Activated gamma-delta T cell treated with Interleukin-2 at 50 U/mL for 16 hours (primary cell): Measurements from ENCODE around the gene TIMM44.
"Not testable (repeated sequence)": the region's sequence is repeated elsewhere in the genome, so short reads cannot be mapped to it uniquely, and the experiment has no call there.

Experiments used
- DNase-seq: peaks from one replicate; pipeline ENCODE4 v3.0.0-alpha.2; 2020

Gene TIMM44

DNA sequence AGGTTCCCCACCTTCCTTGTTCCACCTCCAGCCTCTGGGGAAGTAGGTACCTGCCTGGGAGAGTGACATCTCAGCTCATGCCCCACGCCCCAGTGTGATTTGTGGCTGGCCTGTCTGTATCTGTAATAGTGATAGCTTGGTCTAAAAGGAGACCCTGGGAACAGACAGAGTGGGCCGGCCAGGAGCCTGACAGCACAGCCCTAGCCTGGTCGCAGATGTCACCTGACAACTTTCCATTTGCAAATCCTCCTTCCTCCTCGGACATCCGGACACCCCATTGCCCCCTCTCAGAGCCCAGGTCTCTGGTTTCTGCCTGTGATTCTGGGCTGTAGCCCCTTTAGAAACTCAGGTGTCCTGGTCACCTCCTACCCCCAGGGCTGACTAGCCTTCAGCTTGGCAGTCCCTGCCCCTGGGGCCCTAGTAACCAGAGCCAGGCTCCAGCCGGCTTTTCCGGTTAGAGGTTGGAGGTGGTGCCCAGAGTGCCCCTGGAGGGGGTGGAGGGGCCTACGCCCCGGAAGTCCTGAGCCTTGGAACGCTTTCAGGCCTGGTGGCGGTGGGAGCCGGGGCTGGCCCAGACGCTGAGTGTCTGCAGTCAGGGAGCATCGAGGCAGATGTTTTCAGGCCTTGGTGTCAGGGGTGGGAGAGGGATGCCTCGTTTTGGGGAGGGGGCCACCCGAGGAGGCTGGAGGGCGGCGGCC lies 48.7 kb downstream of the TIMM44 start:
- DNase-seq, result no peak

DNA sequence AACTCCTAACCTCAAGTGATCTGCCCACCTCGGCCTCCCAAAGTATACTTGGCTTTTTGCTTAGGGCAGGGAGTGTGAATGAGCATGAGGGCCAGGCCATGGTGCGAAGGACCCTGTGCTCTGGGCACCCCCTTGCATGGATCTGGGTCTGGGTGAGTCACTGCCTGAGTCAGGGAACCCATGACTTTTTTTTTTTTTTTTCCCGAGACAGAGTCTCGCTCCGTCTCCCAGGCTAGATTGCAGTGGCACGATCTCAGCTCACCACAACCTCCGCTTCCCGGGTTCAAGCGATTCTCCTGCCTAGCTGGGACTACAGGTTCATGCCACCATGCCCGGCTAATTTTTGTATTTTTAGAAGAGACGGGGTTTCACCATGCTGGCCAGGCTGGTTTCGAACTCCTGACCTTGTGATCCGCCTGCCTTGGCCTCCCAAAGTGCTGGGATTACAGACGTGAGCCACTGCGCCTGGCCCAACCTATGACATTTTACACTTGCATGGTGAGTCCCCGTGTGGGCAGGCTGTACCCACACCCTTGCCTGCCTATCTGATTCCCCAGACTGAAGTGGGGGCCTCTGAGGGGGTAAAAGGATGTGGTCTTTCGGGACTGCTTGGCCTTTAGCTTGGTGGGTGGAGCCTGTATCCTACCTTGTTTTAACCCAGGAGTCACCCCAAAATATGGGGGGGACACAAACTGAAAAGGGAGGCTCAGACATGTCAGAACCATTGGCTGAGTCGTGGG lies 49.9 kb downstream of the TIMM44 start:
- not testable (repeated sequence) for DNase-seq

DNA sequence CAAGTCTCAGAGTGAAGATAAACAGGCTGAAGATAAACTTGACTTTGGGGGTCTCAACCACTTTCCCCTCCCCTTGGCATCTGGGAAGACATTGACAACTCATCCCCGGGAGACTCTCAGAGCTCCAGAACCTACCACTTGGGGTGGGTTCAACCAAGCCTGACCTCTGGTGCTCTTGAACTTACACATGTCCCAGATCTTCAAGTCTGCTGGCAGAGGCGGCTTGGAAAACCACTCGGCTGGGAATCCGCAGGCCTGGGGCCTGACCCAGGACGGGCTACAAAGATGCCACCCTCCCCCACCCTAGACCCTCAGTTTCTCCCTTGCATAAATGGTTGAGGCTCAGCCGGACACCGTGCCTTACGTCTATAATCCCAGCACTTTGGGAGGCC lies 54.6 kb downstream of the TIMM44 start:
- DNase-seq, result no peak

DNA sequence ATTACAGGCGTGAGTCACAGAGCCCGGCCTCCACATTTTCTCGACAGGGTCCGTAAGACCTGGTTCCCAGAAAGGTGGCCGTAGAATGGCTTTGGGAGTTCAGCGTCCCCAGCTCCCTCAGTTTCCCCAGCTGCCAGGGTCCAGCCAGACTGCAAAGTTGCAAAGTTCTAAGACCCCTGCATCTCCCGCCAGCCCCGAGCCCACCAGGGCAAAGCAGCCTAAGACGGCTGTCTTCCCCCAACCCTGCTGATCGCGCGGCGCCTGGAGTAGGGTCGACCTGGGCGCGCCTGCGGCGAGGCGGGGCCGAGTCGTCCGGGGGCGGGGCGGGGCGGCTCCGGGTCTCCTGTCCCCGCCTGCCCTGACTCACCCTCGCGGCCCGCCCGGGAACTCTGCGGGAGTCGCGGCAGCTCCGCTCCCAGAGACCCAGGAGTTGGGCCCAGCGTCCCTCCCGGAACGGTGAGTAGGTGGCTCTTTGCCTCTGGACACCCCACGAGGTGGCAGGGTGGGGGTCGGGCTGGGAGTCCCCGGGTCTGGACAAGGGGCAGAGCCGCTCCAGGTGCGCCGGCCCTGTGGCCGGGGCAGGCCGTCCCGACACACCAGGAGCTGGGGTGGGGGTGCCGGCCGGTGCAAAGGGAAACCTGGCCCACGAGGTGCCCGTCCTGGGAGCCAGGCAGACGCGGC lies 55.2 kb downstream of the TIMM44 start, which contains the start of gene LRRC8E:
LRRC8E (plus strand) TSS at position 366 of the 681 bp plus-strand sequence. CDS start 7,094 bp downstream, outside the sequence.
- DNase-seq, result no peak

DNA sequence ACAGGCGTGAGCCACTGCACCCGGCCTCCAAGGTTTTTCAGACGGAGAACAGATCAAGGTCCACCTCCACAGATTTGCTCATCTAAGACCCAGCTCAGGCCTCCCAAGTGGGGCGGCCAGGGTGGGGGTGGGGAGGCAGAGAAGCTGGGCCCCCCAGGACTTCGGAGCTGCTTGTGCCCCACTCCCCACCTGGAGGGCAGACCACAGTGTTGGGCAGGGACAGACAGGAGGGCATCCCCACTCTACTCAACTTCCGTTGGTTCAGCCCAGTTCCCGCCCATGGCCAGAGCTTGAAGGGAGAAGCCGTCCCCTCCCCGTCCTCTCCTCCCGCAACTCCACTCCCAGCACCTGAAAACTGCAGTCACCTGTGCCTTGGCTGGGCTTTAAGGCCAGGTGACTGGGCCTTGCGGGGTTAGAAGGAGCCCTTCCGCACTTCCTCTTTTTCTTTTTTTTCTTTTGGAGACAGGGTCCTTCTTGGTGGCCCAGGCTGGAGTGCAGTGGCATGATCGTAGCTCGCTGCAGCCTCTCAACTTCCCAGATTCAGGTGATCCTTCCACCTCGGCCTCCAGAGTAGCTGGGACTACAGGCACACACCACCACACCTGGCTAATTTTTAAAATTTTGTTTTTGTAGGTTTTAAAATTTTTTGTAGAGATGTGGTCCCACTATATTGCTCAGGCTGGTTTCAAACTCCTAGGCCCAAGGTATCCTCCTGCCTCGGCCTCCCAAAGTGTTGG lies 55.9 kb downstream of the TIMM44 start:
- no peak for DNase-seq

DNA sequence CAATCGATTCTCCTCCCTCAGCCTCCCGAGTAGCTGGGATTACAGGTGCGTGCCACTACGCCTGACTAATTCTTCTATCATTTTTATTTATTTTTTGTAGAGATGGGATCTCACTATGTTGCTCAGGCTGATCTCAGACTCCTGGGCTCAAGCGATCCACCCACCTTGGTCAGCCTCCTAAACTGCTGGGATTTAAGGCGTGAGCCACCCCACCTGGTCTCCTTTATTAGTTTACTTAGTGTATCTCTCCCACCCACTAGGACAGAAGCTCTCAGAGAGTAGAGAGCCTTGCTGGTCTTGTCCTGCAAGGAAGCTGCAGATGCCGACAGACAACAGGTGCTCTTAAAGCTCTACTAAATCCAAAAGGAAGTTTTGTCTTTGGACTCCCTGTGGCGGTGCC lies 57.6 kb downstream of the TIMM44 start:
- no peak for DNase-seq

DNA sequence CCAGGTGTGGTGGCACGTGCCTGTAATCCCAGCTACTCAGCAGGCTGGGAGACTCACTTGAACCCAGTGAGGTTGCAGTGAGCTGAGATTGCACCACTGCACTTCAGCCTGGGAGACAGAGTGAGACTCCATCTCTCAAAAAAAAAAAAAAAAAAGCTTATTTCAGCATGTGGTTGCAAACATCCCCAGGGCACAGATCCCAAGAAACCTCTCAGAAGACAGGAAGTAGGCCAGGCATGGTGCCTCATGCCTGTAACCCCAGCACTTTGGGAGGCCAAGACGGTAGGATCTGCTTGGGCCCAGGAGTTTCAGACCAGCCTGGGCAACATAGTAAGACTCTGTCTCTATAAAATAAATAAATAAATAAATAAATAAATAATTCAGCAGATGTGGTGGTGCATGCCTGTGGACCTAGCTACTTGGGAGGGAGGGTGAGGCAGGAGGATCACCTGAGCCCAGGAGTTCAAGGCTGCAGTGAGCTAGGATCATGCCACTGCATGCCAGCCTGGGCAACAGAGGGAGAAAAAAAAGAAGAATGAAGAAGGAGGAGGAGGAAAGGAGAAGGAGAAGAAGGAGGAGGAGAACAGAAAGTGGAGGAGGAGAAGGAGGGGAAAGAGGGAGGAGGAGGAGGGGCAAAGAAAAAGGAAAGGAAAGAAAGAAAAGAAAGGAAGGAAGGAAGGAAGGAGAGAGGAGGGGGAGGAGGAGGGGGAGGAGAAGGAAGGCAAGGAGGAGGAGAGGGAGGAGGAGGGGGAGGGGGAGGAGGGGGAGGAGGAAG lies 59.5 kb downstream of the TIMM44 start:
- DNase-seq, result no peak

DNA sequence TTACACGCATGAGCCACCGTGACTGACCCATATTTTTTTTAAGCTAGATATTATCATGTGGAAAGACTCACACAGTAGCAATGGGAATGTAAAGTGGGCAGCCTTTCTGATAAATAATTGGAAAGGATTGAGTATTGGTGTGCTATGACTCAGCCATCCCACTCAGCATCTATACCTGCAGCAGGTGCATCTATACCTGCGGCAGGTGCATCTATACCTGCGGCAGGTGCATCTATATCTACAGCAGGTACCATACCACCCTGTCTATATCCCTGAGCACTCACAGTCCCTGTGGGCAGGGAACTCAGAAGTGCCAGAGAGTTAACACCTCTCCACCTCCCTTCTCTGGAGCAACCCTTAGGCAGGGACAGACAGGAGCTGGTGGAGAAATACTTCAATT lies 60.4 kb downstream of the TIMM44 start:
- no peak for DNase-seq

DNA sequence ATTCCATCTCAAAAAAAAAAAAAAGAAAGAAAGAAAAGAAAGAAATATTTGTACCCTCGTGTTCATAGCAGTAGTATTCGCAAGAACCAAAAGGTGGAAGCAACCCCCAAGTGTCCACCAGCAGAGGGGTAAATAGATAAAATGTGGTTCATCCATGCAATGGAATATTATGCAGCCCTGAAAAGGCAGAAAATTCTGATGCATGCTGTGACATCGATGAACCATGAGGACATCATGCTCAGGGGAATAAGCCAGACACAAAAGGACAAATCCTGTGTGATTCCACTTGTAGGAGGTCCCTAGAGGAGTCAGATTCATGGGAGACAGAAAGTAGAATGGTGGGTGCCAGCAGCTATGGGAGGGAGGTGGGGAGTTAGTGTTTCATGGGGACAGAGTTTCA lies 61.6 kb downstream of the TIMM44 start:
- no peak for DNase-seq

DNA sequence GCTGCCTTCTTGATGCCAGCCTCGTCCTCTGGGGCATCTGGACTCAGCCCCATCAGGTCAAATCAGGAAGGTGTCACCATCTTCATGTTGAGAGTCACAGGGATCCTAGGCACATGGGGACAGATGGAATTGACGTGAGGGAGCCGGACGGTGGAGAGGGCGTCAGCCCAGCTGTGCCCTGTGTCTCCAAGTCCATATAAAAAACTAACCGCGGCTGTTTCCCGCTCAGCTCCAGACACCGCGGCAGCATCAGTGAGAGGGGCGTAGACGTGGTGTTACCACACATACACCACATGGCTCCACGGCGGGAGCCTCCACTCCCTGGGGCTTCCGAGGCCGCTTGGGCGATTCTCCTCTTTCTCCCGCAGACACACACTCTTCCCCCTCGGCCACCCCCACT lies 63.6 kb downstream of the TIMM44 start:
- DNase-seq, result no peak

DNA sequence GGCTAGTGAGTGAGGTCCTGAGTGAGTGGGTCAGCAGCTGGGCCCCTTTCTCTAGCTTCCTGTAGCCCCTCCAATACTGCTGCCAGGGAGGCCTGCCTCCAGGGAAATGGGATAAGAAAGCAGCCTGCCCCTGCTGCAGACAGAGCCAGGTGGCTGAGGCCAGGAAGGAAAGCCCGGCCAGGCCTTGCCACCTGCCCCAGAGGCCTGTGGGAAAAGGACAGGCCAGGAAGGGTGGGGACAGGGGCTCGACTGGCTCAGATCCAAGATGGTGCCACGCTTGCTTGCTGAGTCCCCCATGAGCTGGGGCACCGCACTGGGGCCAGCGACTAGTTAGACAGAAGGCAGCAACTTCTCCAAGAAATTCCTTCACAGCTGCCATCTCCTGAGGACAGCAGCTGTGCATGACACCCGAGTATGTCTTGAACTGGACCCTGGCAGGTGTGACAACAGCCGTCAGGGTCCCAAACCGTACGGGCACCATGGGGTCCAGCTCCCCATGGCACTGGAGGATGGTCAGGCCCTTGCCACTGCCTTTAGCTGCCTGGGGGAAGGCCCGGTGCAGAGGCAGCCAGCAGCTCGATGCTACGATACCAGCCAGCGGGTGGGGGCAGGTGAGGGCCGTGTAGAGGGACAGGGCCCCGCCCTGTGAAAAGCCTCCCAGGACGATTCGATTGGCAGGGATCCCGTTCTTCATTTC lies 64.2 kb downstream of the TIMM44 start:
- no peak for DNase-seq

DNA sequence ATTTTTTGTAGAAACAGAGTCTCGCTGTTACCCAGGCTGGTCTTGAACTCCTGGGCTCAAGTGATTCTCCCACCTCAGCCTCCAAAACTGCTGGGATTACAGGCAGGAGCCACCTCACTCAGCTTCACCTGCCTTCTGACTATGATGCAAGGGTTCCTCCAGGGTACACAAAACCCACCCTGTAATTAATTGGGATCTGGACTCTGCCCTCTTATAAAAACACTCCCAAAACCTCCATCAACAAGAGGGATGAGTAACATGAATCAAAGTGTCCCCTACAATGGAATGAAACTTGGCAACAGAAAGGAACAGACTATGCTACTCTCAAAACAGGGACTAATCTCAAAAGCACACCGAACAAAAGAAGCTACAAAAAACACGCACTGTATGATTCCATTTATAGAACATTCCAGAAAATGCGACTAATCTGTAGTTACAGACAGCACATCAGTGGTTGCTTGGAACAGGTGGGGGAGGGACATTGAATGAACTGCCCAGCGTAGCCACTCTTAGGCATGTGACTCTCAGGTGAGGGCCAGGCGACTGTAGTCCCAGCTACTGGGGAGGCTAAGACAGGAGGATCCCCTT lies 66.1 kb downstream of the TIMM44 start:
- no peak for DNase-seq
